HUES48 (cell line): ENCODE results near the gene PIPOX.

ENCODE experiments used
- H3K27ac ChIP-seq: one replicate; pipeline ENCODE4 v1.7.0; 2013; ENCODE audit warnings: low read depth, low read length, inconsistent platforms
- H3K27me3 ChIP-seq: 2 replicates; pipeline ENCODE4 v1.6.1; 2013; ENCODE audit warnings: mild to moderate bottlenecking, low read length; ENCODE audit not compliant: control insufficient read depth, insufficient read depth
- H3K36me3 ChIP-seq: 2 replicates; pipeline ENCODE4 v1.6.1; 2013; ENCODE audit warnings: low read length; ENCODE audit not compliant: control insufficient read depth, insufficient read depth
- H3K4me1 ChIP-seq: 2 replicates; pipeline ENCODE4 v1.6.1; 2013; ENCODE audit warnings: mild to moderate bottlenecking, low read length; ENCODE audit not compliant: control insufficient read depth, insufficient read depth
- H3K4me3 ChIP-seq: 2 replicates; pipeline ENCODE4 v1.5.1; 2013; ENCODE audit warnings: mild to moderate bottlenecking, low read depth, low read length
- H3K9ac ChIP-seq: 2 replicates; pipeline ENCODE4 v1.6.1; 2013; ENCODE audit warnings: mild to moderate bottlenecking, low read depth, low read length, moderate library complexity
- H3K9me3 ChIP-seq: 2 replicates; pipeline ENCODE4 v1.6.1; 2013; ENCODE audit warnings: low read length; ENCODE audit not compliant: control insufficient read depth, insufficient read depth

The PIPOX gene

GRCh38 chr17:29099527-29099926 lies 56.6 kb downstream of the PIPOX start:
- no peaks in the 10 kb centered on the region for H3K9me3 ChIP-seq
- H3K9ac ChIP-seq: no peak overlapping the region
- H3K36me3 ChIP-seq: peaks cover 47% of the 10 kb centered on the region
- no peaks in the 10 kb centered on the region for H3K27me3 ChIP-seq
- H3K4me1 ChIP-seq: no peaks in the 10 kb centered on the region
- H3K4me3 ChIP-seq: no peak overlapping the region
- no peak overlapping the region for H3K27ac ChIP-seq

- Histone ChIP-seq H3K9me3 (no peaks in the 10 kb centered on the region), H3K27ac (no peak overlapping the region), H3K4me1 (no peaks in the 10 kb centered on the region), H3K36me3 (peaks cover 45% of the 10 kb centered on the region), H3K27me3 (no peaks in the 10 kb centered on the region), H3K9ac (no peak overlapping the region), H3K4me3 (no peak overlapping the region)
These were observed 57.4 kb downstream of the PIPOX start for GRCh38 chr17:29100296-29100695.

DNA sequence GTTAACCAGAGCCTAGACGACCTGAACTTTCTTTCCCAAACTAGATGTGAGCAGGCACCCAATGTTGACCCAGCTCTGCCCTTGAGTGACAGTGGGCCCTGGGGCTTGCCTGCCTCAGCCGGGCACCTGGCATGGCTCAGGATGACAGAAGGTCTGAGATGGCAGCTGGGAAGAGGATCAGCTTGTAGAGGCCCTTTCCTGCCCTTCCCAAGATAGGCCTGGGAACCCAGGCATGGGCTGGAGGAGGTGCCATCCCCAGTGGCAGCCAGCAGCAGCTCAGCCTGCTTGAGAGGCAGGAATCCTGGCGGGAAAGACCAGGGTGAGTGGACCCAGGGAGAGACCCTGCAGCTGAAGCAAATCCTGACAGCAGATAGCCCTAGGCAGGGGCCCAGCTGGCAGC lies 59.1 kb downstream of the PIPOX start:
- no peak overlapping the region for H3K27ac ChIP-seq
- H3K4me3 ChIP-seq: no peak overlapping the region
- no peaks in the 10 kb centered on the region for H3K4me1 ChIP-seq
- H3K9me3 ChIP-seq: no peaks in the 10 kb centered on the region
- H3K36me3 ChIP-seq: peaks cover 43% of the 10 kb centered on the region
- no peak overlapping the region for H3K9ac ChIP-seq
- H3K27me3 ChIP-seq: no peaks in the 10 kb centered on the region

DNA sequence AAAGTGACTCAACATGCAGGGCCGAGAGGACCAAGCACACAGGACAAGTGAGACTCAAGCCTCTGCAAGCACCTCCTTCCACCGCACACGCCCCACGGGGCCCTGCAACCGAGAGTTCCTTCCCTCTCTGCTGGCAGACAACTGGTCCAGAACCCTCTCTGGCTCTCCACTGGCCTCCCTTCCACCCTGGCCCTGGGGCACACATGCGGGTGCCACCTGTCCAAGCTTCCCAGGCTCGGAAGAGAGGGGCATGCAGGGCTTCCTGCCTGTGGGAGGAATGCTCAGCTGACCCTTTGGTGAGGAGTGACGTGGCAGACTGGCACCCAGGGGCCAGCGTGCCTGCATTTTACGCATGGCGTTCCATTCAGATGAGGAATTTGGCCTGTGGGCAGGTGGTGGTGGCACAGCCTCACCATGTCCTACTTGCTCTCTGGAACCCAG lies 59.8 kb downstream of the PIPOX start:
- Histone ChIP-seq H3K9ac (no peak overlapping the region), H3K27me3 (no peaks in the 10 kb centered on the region), H3K9me3 (no peaks in the 10 kb centered on the region), H3K4me3 (no peak overlapping the region), H3K4me1 (no peaks in the 10 kb centered on the region), H3K27ac (no peak overlapping the region), H3K36me3 (peaks cover 36% of the 10 kb centered on the region)

GRCh38 chr17:29103341-29103740 lies 60.4 kb downstream of the PIPOX start:
- Histone ChIP-seq H3K9ac (no peak overlapping the region), H3K27ac (no peak overlapping the region), H3K27me3 (no peaks in the 10 kb centered on the region), H3K9me3 (no peaks in the 10 kb centered on the region), H3K4me3 (no peak overlapping the region), H3K4me1 (no peaks in the 10 kb centered on the region), H3K36me3 (peaks cover 35% of the 10 kb centered on the region)
